Glutamatergic neuron (in vitro differentiated cells): ENCODE data around the gene THSD7B. TPM values are rescaled to one million over a fixed set of nuclear protein-coding genes. Genes with fewer than 3 reads are reported as not detected.

Experiments
- DNase-seq: peaks from one replicate; pipeline ENCODE4 v3.0.0; 2022
- H3K27ac Mint-ChIP-seq: one replicate; pipeline ENCODE4 v1.8.0; 2020; ENCODE audit warnings: mild to moderate bottlenecking, mixed read lengths, inconsistent platforms; ENCODE audit not compliant: unreplicated experiment
- H3K27me3 Mint-ChIP-seq: one replicate; pipeline ENCODE4 v1.8.0; 2020; ENCODE audit warnings: mild to moderate bottlenecking, moderate library complexity, mixed read lengths, inconsistent platforms; ENCODE audit not compliant: unreplicated experiment
- H3K36me3 Mint-ChIP-seq: one replicate; pipeline ENCODE4 v1.8.0; 2020; ENCODE audit warnings: mild to moderate bottlenecking, mixed read lengths, inconsistent platforms; ENCODE audit not compliant: unreplicated experiment
- H3K4me1 Mint-ChIP-seq: one replicate; pipeline ENCODE4 v1.8.0; 2020; ENCODE audit warnings: mild to moderate bottlenecking, low read depth, mixed read lengths, inconsistent platforms; ENCODE audit not compliant: unreplicated experiment
- H3K4me3 Mint-ChIP-seq: one replicate; pipeline ENCODE4 v1.8.0; 2020; ENCODE audit warnings: mild to moderate bottlenecking, mixed read lengths, inconsistent platforms; ENCODE audit not compliant: unreplicated experiment
- H3K9me3 Mint-ChIP-seq: one replicate; pipeline ENCODE4 v1.8.0; 2020; ENCODE audit warnings: mild to moderate bottlenecking, moderate library complexity, mixed read lengths, inconsistent platforms; ENCODE audit not compliant: unreplicated experiment
- CTCF ChIP-seq: fragments of 200-600 bp; sonication (generic); IDR thresholded peaks from one replicate; pipeline ENCODE4 v1.5.0; 2021; ENCODE audit not compliant: partially characterized antibody, unreplicated experiment
- total RNA-seq: library from RNA; stranded (reverse); fragmentation: NEBNext Ultra II Directional; extraction: Animal tissue kit (Norgen Biotek cat#: 25700); gene quantifications from one replicate; pipeline ENCODE4 v1.2.1, GENCODE V29; 2021; ENCODE audit not compliant: unreplicated experiment

THSD7B gene
- total RNA-seq, 1 donor from 2014 or later, result 182 TPM

GRCh38 chr2:136764452-136765255, 691 bp upstream of the THSD7B start:
- Mint-ChIP-seq H3K4me1 (peaks cover 24% of the 10 kb centered on the region), H3K27me3 (peaks cover 15% of the 10 kb centered on the region), H3K36me3 (peaks cover 6% of the 10 kb centered on the region), H3K27ac (peak overlapping the region; percentile 70), H3K9me3 (peaks cover 18% of the 10 kb centered on the region), H3K4me3 (peak overlapping the region; percentile 90)
- DNase-seq, result peak; percentile 49
- no peak for TF ChIP-seq CTCF

GRCh38 chr2:136766073-136766404, 694 bp downstream of the THSD7B start:
- Mint-ChIP-seq H3K36me3 (peaks cover 2% of the 10 kb centered on the region), H3K27me3 (peaks cover 15% of the 10 kb centered on the region), H3K4me1 (peaks cover 31% of the 10 kb centered on the region), H3K27ac (peak overlapping the region; percentile 68), H3K4me3 (peak overlapping the region; percentile 98), H3K9me3 (peaks cover 18% of the 10 kb centered on the region)
- no peak for TF ChIP-seq CTCF
- DNase-seq, result no peak

DNA sequence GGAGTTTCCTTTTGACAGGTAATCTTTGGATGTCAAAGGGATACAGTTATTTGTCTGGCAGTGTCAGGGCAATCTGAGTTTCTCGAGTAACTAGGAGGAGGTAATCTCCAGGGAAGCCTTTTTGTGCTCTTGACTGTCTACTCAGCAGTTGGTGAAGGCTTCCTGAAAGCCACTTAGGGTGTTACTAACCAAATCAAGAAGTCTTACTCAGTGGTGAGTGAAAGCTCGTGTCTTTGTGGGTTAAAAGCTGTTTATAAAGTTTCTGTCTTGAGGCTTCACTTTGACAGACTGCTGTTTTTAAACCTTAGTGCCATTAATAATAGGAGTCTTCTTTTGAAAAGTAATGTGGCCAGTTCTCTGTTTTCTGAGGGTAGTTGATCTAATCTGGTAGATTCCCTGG, 1.7 kb downstream of the THSD7B start:
- H3K36me3 Mint-ChIP-seq, result no peaks in the 10 kb centered on the region
- H3K27ac Mint-ChIP-seq, result peak overlapping the region; percentile 68
- peak overlapping the region; percentile 98 for H3K4me3 Mint-ChIP-seq
- no peak for DNase-seq
- no peak for TF ChIP-seq CTCF
- peaks cover 18% of the 10 kb centered on the region for H3K9me3 Mint-ChIP-seq
- peaks cover 35% of the 10 kb centered on the region for H3K4me1 Mint-ChIP-seq
- peaks cover 15% of the 10 kb centered on the region for H3K27me3 Mint-ChIP-seq

- TF ChIP-seq CTCF, result no peak
- H3K4me3 Mint-ChIP-seq, result peak overlapping the region; percentile 20
- no peak for DNase-seq
- no peaks in the 10 kb centered on the region for H3K36me3 Mint-ChIP-seq
- H3K9me3 Mint-ChIP-seq, result peaks cover 12% of the 10 kb centered on the region
- peaks cover 13% of the 10 kb centered on the region for H3K27me3 Mint-ChIP-seq
- no peak overlapping the region for H3K27ac Mint-ChIP-seq
- peaks cover 21% of the 10 kb centered on the region for H3K4me1 Mint-ChIP-seq
Observed at GRCh38 chr2:136769871-136770270, 4.5 kb downstream of the THSD7B start.

- no peak for DNase-seq
- Mint-ChIP-seq H3K4me1 (peaks cover 21% of the 10 kb centered on the region), H3K36me3 (no peaks in the 10 kb centered on the region), H3K9me3 (peaks cover 12% of the 10 kb centered on the region), H3K27me3 (peaks cover 13% of the 10 kb centered on the region), H3K4me3 (peak overlapping the region; percentile 64), H3K27ac (no peak overlapping the region)
- TF ChIP-seq CTCF, result no peak
Observed at GRCh38 chr2:136770384-136770783, 5.0 kb downstream of the THSD7B start.
